Measurements from ENCODE around the gene SLC25A12. TPM values are rescaled to one million over a fixed set of nuclear protein-coding genes. Genes with fewer than 3 reads are reported as not detected.
"Not testable (repeated sequence)": the region's sequence is repeated elsewhere in the genome, so short reads cannot be mapped to it uniquely, and the experiment has no call there.

The SLC25A12 gene
- total RNA-seq, 2 experiments from 2014 or later: 24.1 to 28.1 TPM

DNA sequence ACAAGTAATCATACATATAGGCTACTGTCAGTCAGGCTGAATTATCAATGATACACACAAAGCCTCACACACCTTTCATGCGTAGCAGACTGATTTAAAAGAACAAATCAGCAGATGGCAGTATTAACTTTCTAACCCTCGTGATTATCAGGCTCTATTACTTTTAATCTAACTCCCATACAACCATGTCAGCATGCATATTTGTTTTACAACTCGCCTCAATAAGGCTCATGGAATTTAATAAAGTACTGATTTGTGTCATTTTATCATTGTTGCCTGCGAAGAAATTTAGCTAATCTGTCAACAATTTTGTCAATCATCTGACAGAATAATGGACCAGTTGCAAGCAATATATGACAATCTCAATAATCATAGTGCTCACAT is 82.8 kb downstream of the SLC25A12 start:
- Mint-ChIP-seq H3K36me3 (ENCODE audit: low read depth) (peaks cover 28% of the 10 kb centered on the region), H3K9me3 (no peaks in the 10 kb centered on the region), H3K4me1 (no peaks in the 10 kb centered on the region), H3K4me3 (no peak overlapping the region), H3K27me3 (no peaks in the 10 kb centered on the region), H3K27ac (no peak overlapping the region)
- ChIA-PET CTCF (interaction anchor here (0.7 to 1.9 kb wide), 5 partner anchors 9 to 298 kb away, joined by 3 to 5 read pairs (median 3); partner anchors contain the start of gene DLX2), POLR2A (no interaction called here)
- no peak for DNase-seq

DNA sequence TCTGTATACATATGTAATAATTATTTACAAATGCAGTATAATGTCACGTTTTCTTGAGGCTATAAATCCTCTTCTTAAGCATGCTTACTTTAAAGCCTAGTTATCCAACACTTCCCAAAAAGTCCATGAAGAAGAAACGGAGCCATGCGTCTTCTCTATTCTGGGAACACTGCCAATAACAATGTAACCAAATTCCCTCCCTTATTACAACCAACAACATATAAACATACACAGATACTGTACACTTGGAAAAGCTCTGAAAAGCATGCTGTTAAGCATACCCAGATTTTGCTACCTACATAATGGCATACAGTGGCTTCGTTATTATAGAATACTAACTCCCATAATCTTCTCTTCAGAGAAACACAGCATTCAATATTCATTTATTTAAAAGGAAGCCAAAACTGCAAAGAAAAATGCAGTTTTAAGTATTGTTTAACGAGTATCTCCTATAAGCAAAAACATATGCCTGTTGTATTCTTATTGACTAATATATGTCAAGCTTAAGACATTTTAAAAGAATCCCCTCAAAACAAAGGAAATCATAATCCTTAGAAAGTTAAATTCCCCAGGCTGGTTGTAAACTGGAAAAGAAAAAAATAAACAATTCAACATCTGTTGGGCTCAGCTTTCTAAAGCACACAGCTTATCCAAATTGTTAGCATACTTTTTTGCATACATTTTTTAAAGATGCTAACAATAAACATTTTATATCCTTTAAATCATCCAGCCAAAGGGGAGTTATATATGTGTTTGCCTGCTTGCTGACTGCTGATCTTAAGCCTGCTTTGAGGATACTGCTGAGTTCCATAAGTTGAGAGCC is 83.4 kb downstream of the SLC25A12 start:
- H3K4me1 Mint-ChIP-seq: no peaks in the 10 kb centered on the region
- H3K9me3 Mint-ChIP-seq: no peaks in the 10 kb centered on the region
- DNase-seq: no peak
- ChIA-PET CTCF (interaction anchor here (0.9 to 1.9 kb wide), 4 partner anchors 10 to 298 kb away, joined by 3 to 5 read pairs (median 3); partner anchors contain the start of gene DLX2), POLR2A (no interaction called here)
- peaks cover 28% of the 10 kb centered on the region for H3K36me3 Mint-ChIP-seq (ENCODE audit: low read depth)
- H3K27me3 Mint-ChIP-seq: no peaks in the 10 kb centered on the region
- no peak overlapping the region for H3K27ac Mint-ChIP-seq
- H3K4me3 Mint-ChIP-seq: no peak overlapping the region

- H3K36me3 Mint-ChIP-seq (ENCODE audit: low read depth): peaks cover 27% of the 10 kb centered on the region
- CTCF ChIA-PET, POLR2A ChIA-PET: not testable (repeated sequence)
These were observed 85.2 kb downstream of the SLC25A12 start for GRCh38 chr2:171808885-171809284.

GRCh38 chr2:171807831-171808393 is 86.1 kb downstream of the SLC25A12 start:
- no peak for DNase-seq
- Mint-ChIP-seq H3K36me3 (ENCODE audit: low read depth) (peaks cover 26% of the 10 kb centered on the region), H3K27me3 (no peaks in the 10 kb centered on the region), H3K4me3 (no peak overlapping the region), H3K4me1 (no peaks in the 10 kb centered on the region), H3K27ac (no peak overlapping the region), H3K9me3 (no peaks in the 10 kb centered on the region)
- CTCF ChIA-PET: no interaction called here
- POLR2A ChIA-PET: no interaction called here

More at GRCh38 chr2:171808885-171809284, 85.2 kb downstream of the SLC25A12 start:
- H3K9me3 Mint-ChIP-seq, DNase-seq, H3K4me3 Mint-ChIP-seq, H3K27ac Mint-ChIP-seq, H3K4me1 Mint-ChIP-seq, H3K27me3 Mint-ChIP-seq: not testable (repeated sequence)

DNA sequence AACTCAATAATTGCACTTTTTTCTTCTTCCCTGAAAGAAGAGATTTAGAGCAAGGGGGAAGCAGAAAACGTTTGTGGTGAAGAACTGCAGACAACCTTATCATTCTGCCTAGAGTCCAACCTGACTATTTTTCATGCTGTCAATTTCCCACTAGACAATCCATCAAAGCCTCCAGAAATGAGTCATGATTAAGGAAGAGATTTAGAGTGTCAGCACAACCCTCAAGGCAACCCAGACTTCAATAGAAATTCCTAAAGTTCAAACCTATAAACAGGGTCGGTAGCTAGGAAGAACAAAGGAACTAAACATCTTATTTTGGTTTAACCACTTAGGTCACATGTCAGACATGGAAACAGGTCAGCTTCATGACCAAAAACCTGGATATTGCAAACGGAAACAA is 86.9 kb downstream of the SLC25A12 start:
- Mint-ChIP-seq H3K9me3 (no peaks in the 10 kb centered on the region), H3K27me3 (no peaks in the 10 kb centered on the region), H3K4me1 (no peaks in the 10 kb centered on the region), H3K27ac (no peak overlapping the region), H3K36me3 (ENCODE audit: low read depth) (peaks cover 25% of the 10 kb centered on the region), H3K4me3 (no peak overlapping the region)
- no peak for DNase-seq
- ChIA-PET CTCF (no interaction called here), POLR2A (no interaction called here)

DNA sequence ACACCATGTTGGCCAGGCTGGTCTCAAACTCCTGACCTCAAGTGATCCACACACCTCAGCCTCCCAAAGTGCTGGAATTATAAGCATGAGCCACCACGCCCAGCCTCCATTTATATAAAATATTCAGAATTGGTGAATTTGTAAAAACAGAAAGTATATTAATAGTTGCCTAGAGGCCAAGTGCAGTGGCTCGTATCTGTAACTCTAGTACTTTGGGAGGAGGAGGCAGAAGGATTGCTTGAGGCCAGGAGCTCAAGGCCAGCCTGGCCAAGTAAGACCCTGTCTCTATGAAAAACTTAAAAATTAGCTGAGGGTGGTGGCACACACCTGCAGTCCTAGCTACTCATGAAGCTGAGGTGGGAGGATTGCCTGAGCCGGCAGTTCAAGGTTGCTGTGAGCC is 89.6 kb downstream of the SLC25A12 start:
- peaks cover 19% of the 10 kb centered on the region for H3K36me3 Mint-ChIP-seq (ENCODE audit: low read depth)
- no peaks in the 10 kb centered on the region for H3K9me3 Mint-ChIP-seq
- H3K27ac Mint-ChIP-seq: no peak overlapping the region
- POLR2A ChIA-PET: no interaction called here
- CTCF ChIA-PET: no interaction called here
- H3K4me1 Mint-ChIP-seq: peaks cover under 1% of the 10 kb centered on the region
- H3K27me3 Mint-ChIP-seq: no peaks in the 10 kb centered on the region
- no peak for DNase-seq
- H3K4me3 Mint-ChIP-seq: no peak overlapping the region

GRCh38 chr2:171803757-171804156 is 90.3 kb downstream of the SLC25A12 start:
- ChIA-PET CTCF (no interaction called here), POLR2A (no interaction called here)
- no peak for DNase-seq
- Mint-ChIP-seq H3K9me3 (no peaks in the 10 kb centered on the region), H3K4me3 (no peak overlapping the region), H3K36me3 (ENCODE audit: low read depth) (peaks cover 14% of the 10 kb centered on the region), H3K4me1 (peaks cover 5% of the 10 kb centered on the region), H3K27ac (no peak overlapping the region), H3K27me3 (no peaks in the 10 kb centered on the region)

GRCh38 chr2:171800639-171801038 is 93.4 kb downstream of the SLC25A12 start:
- POLR2A ChIA-PET: no interaction called here
- peaks cover 13% of the 10 kb centered on the region for H3K4me1 Mint-ChIP-seq
- peaks cover 8% of the 10 kb centered on the region for H3K36me3 Mint-ChIP-seq (ENCODE audit: low read depth)

DNA sequence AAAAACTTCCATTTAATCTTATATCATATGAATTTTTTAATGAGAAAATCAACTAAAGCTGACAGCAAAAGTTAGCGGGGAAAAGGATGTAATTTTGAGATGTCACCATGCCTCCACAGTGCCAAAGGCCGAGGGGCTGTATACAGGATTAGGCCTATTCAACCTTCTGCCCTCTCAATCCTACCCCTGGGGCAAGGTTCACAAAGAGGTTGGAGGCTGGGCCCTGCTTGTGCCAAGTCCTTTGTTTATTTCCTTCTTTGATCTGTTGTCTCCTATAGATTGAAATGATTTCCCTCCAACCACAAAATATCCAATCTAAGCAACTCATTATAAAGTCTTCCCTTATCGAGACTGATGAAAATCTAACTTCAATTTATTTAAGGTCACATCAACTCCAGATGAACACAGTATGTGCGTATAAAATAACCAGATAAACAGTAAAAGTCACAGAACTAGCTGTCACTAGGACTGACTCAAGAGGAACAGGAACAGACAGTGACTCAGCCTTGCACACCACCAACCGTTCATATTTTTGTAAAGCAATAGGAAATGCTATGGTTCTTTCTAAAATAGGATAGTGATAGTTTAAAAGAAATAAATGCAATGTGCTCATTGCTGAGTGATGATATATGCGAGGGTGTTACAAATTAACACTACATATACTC is 95.8 kb downstream of the SLC25A12 start:
- ChIA-PET POLR2A (interaction anchor here (1.2 kb wide), 1 partner anchor 11 kb away, joined by 3 read pairs; no protein-coding TSS in a partner anchor), CTCF (interaction anchor here (0.5 to 1.7 kb wide), 2 partner anchors 250 to 664 kb away, joined by 3 to 7 read pairs; no protein-coding TSS in a partner anchor)
- no peaks in the 10 kb centered on the region for H3K27me3 Mint-ChIP-seq
- no peak overlapping the region for H3K4me3 Mint-ChIP-seq
- H3K9me3 Mint-ChIP-seq: no peaks in the 10 kb centered on the region
- H3K27ac Mint-ChIP-seq: peak overlapping the region; percentile 61
- DNase-seq: no peak
- H3K4me1 Mint-ChIP-seq: peaks cover 21% of the 10 kb centered on the region
- peaks cover 10% of the 10 kb centered on the region for H3K36me3 Mint-ChIP-seq (ENCODE audit: low read depth)

More at GRCh38 chr2:171800639-171801038, 93.4 kb downstream of the SLC25A12 start:
- Mint-ChIP-seq H3K27me3 (no peaks in the 10 kb centered on the region), H3K4me3 (no peak overlapping the region), H3K27ac (no peak overlapping the region), H3K9me3 (no peaks in the 10 kb centered on the region)
- DNase-seq: no peak
- CTCF ChIA-PET: no interaction called here

GRCh38 chr2:171794918-171795317 is 99.1 kb downstream of the SLC25A12 start:
- ChIA-PET CTCF (interaction anchor here (0.7 kb wide), 1 partner anchor 1062 kb away, joined by 4 read pairs; no protein-coding TSS in a partner anchor), POLR2A (interaction anchor here (1.2 kb wide), 1 partner anchor 128 kb away, joined by 3 read pairs; the partner anchor contains the start of gene HAT1)
- no peak for DNase-seq
- H3K36me3 Mint-ChIP-seq (ENCODE audit: low read depth): peaks cover 23% of the 10 kb centered on the region
- no peak overlapping the region for H3K27ac Mint-ChIP-seq
- H3K4me1 Mint-ChIP-seq: peaks cover 21% of the 10 kb centered on the region
- no peak overlapping the region for H3K4me3 Mint-ChIP-seq
- no peaks in the 10 kb centered on the region for H3K27me3 Mint-ChIP-seq
- no peaks in the 10 kb centered on the region for H3K9me3 Mint-ChIP-seq

DNA sequence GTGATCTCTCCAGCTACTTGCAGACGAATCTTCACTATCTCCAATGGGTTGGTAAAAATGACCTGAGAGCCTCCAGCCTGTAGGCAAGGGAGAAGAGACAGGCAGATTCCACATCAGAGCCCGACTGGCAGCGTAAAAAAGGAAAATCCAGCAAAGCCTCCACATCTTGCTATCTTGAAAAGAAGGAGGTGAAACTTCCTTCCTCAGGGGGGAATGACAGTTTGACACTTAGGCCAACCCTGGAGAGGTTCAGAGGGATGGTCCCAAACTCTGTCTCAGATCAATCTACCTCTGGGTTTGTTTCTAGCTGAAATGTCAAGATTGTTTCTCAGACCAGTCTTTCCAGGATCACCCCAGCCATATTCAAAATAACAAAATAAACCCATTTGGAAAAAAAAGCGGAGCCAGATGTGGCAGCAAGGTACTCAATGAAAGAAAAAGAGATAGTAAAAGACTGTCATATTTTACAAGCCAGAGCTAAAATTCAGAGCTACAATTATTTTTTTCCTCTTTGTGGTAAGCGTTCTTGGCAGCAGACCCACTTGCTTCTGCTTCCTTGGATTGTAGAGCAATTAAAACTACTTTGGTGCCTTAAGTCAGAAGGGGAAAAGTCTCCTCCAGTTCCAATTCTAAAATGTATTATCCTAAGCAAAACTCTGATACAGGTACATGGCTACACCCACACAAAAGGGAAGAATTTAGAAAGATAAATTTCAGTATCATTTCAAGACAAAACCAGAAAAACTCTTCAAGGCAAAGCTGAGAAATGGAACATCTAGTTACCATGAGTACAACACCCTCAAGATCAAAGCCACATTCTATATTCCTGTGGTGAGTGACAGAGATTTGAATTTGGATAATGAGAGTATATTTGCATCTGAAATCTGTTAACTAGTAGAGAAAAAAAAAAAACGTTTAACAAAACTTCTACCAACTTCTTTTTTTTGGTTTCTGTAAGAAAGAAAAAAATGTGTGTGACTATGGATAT is 100.1 kb downstream of the SLC25A12 start:
- no peaks in the 10 kb centered on the region for H3K9me3 Mint-ChIP-seq
- peaks cover 19% of the 10 kb centered on the region for H3K36me3 Mint-ChIP-seq (ENCODE audit: low read depth)
- no peak overlapping the region for H3K4me3 Mint-ChIP-seq
- no peaks in the 10 kb centered on the region for H3K27me3 Mint-ChIP-seq
- ChIA-PET POLR2A (interaction anchor here (0.6 kb wide), 1 partner anchor 27 kb away, joined by 3 read pairs; no protein-coding TSS in a partner anchor), CTCF (interaction anchor here (0.7 to 1.5 kb wide), 2 partner anchors 313 to 1063 kb away, joined by 3 to 4 read pairs; no protein-coding TSS in a partner anchor)
- no peak for DNase-seq
- H3K4me1 Mint-ChIP-seq: peaks cover 18% of the 10 kb centered on the region
- no peak overlapping the region for H3K27ac Mint-ChIP-seq

DNA sequence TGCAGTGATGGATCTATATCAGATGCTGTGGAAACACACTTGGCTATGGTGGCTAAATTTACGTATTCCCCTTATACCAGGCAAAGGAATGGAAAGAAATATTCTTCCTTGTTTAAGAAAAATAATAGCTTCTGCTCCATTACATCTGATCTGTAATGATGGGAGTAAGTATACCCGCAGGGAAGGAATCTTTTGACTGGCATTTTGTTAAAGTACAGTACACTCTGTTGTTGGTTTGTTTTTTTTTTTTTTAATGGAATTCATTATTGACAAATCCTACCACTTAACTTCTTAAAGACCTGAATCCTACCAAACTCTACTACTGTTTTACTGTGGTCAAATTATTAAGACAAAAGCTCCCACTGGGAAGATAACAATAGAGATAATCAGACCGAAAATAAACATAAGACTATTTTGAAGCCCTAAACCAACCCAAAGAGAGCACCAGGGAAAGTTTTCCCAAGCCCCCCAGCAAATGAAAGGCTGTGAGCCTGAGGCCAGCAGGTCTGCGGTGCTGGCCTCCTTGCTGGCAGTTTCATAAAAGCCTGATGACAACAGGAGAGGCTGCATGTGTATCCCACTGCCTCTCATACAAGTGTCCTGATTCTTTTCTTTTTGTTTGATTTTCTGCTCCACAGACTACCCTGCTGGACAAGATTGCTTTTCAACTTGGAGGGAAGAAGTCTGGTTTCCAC is 101.0 kb downstream of the SLC25A12 start:
- H3K27me3 Mint-ChIP-seq: no peaks in the 10 kb centered on the region
- no peak overlapping the region for H3K27ac Mint-ChIP-seq
- POLR2A ChIA-PET: no interaction called here
- no peak overlapping the region for H3K4me3 Mint-ChIP-seq
- peaks cover 9% of the 10 kb centered on the region for H3K4me1 Mint-ChIP-seq
- H3K9me3 Mint-ChIP-seq: no peaks in the 10 kb centered on the region
- CTCF ChIA-PET: interaction anchor here (1.5 kb wide), 1 partner anchor 314 kb away, joined by 3 read pairs; no protein-coding TSS in a partner anchor
- DNase-seq: no peak
- H3K36me3 Mint-ChIP-seq (ENCODE audit: low read depth): peaks cover 23% of the 10 kb centered on the region

Data from activated CD4-positive, alpha-beta memory T cell treated with anti-CD3 and anti-CD28 coated beads, Interleukin-2, amount 10 ng/mL, durations not matched to agents 7 days and 5 days (primary cell).